Activated naive CD8-positive, alpha-beta T cell treated with anti-CD3 and anti-CD28 coated beads for 36 hours (primary cell): ENCODE results near the gene TCP1. TPM values are rescaled to one million over a fixed set of nuclear protein-coding genes. Genes with fewer than 3 reads are reported as not detected.
"Not testable (repeated sequence)": the region's sequence is repeated elsewhere in the genome, so short reads cannot be mapped to it uniquely, and the experiment has no call there.

Source experiments
- DNase-seq: peaks from one replicate; pipeline ENCODE4 v3.0.0; 2021
- H3K27ac Mint-ChIP-seq: one replicate; pipeline ENCODE4 v1.8.0; 2022; ENCODE audit warnings: mild to moderate bottlenecking, moderate library complexity, mixed read lengths
- H3K27me3 Mint-ChIP-seq: one replicate; pipeline ENCODE4 v1.8.0; 2022; ENCODE audit warnings: mild to moderate bottlenecking, mixed read lengths
- H3K36me3 Mint-ChIP-seq: one replicate; pipeline ENCODE4 v1.8.0; 2021; ENCODE audit warnings: mild to moderate bottlenecking, mixed read lengths
- H3K4me1 Mint-ChIP-seq: one replicate; pipeline ENCODE4 v1.8.0; 2021; ENCODE audit warnings: mixed read lengths
- H3K4me3 Mint-ChIP-seq: one replicate; pipeline ENCODE4 v1.8.0; 2022; ENCODE audit warnings: mild to moderate bottlenecking, moderate library complexity, mixed read lengths
- H3K9me3 Mint-ChIP-seq: one replicate; pipeline ENCODE4 v1.8.0; 2022; ENCODE audit warnings: mixed read lengths
- total RNA-seq, 2 experiments: library from RNA; stranded (reverse); gene quantifications; one replicate each; pipeline ENCODE4 v1.2.3, GENCODE V29; 2021

Gene TCP1
- total RNA-seq: 100 to 1,000 TPM; 627 to 631 TPM

- Mint-ChIP-seq H3K4me3 (peak within 1 kb of the TSS; percentile 90), H3K27ac (peak within 1 kb of the TSS; percentile 95), H3K4me1 (peaks cover 52% of the 10 kb centered on the region), H3K36me3 (peaks cover 52% of the 10 kb centered on the region), H3K27me3 (no peaks in the 10 kb centered on the region), H3K9me3 (no peaks in the 10 kb centered on the region)
- peak; percentile 97 for DNase-seq
Measured at GRCh38 chr6:159789377-159790148, at the start of gene TCP1. Gene TCP1, minus strand, starts transcription at chr6:159789602. Its CDS starts 134 bp downstream, at chr6:159789468.

DNA sequence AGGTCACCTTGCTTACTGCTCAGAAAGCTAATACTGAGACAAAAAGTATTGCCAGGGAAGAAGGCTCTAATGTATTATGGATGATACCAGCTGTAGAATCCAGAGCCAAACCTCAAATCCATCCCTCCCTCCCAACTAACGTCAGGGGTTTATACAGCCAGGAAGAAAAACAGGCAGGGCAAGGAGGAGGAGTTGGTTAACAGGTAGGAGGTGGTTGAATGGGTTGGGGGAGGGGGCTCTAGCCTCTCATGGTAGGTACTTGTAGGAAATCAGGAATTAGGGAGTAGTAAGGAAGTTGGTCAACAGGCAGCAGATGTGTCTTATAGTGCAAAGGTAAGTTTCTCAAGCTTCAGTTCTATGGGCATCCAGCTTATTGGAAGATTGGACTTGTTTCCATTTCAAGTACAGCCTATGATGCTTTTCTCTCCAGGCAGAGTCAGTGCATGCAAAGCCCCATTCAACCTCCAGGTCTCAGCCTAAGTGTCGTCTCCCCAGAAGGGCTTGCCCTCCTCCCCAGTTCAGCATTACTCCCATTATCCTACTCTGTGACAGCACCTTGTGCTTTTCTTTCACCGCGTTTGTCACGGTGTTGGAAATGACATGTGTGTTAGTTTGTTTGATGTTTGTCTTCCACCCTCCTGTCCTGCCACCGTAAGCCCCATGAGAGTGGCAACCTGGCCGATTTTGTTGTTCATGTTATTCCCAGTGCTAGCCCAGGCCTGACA, 48.8 kb upstream of the TCP1 start:
- no peaks in the 10 kb centered on the region for H3K27me3 Mint-ChIP-seq
- peaks cover 14% of the 10 kb centered on the region for H3K4me1 Mint-ChIP-seq
- H3K27ac Mint-ChIP-seq: no peak overlapping the region
- no peaks in the 10 kb centered on the region for H3K36me3 Mint-ChIP-seq
- no peak overlapping the region for H3K4me3 Mint-ChIP-seq
- H3K9me3 Mint-ChIP-seq: no peaks in the 10 kb centered on the region
- DNase-seq: no peak

DNA sequence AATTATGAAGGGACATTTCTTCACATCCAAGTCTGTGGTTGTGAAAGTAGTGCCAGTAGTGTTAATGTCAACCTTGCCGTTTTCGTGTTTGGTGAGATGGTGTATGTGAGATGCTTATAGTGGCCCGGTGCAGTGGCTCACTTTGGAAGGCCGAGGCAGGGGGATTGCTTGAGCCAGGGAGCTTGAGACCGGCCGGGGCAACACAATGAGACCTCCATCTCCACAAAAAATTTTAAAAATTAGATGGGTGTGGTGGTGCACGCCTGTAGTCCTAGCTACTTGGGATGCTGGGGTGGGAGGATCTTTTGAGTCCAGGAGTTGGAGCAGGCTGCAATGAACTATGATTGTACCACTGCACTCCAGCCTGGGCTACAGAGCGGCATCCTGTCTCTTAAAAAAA, 48.1 kb upstream of the TCP1 start:
- peaks cover 18% of the 10 kb centered on the region for H3K4me1 Mint-ChIP-seq
- H3K27me3 Mint-ChIP-seq: no peaks in the 10 kb centered on the region
- no peak overlapping the region for H3K27ac Mint-ChIP-seq
- H3K36me3 Mint-ChIP-seq: no peaks in the 10 kb centered on the region
- no peaks in the 10 kb centered on the region for H3K9me3 Mint-ChIP-seq
- no peak for DNase-seq
- no peak overlapping the region for H3K4me3 Mint-ChIP-seq

GRCh38 chr6:159836718-159837490, 47.5 kb upstream of the TCP1 start:
- H3K36me3 Mint-ChIP-seq: no peaks in the 10 kb centered on the region
- H3K27ac Mint-ChIP-seq: no peak overlapping the region
- no peaks in the 10 kb centered on the region for H3K9me3 Mint-ChIP-seq
- H3K4me3 Mint-ChIP-seq: no peak overlapping the region
- DNase-seq: no peak
- H3K27me3 Mint-ChIP-seq: no peaks in the 10 kb centered on the region
- peaks cover 18% of the 10 kb centered on the region for H3K4me1 Mint-ChIP-seq

GRCh38 chr6:159833997-159834603, 44.7 kb upstream of the TCP1 start:
- DNase-seq: no peak
- no peaks in the 10 kb centered on the region for H3K9me3 Mint-ChIP-seq
- H3K4me1 Mint-ChIP-seq: peaks cover 23% of the 10 kb centered on the region
- no peak overlapping the region for H3K4me3 Mint-ChIP-seq
- no peak overlapping the region for H3K27ac Mint-ChIP-seq
- no peaks in the 10 kb centered on the region for H3K27me3 Mint-ChIP-seq
- H3K36me3 Mint-ChIP-seq: no peaks in the 10 kb centered on the region

- Mint-ChIP-seq H3K27me3 (no peaks in the 10 kb centered on the region), H3K4me3 (no peak overlapping the region), H3K4me1 (peaks cover 23% of the 10 kb centered on the region), H3K27ac (no peak overlapping the region), H3K36me3 (no peaks in the 10 kb centered on the region), H3K9me3 (no peaks in the 10 kb centered on the region)
- no peak for DNase-seq
Measured at GRCh38 chr6:159833556-159833955, 44.2 kb upstream of the TCP1 start.

- H3K27me3 Mint-ChIP-seq: no peaks in the 10 kb centered on the region
- DNase-seq: no peak
- H3K4me1 Mint-ChIP-seq: peaks cover 26% of the 10 kb centered on the region
- H3K9me3 Mint-ChIP-seq: no peaks in the 10 kb centered on the region
- no peak overlapping the region for H3K27ac Mint-ChIP-seq
- H3K36me3 Mint-ChIP-seq: no peaks in the 10 kb centered on the region
- H3K4me3 Mint-ChIP-seq: no peak overlapping the region
Measured at GRCh38 chr6:159832946-159833345, 43.5 kb upstream of the TCP1 start.

- Mint-ChIP-seq H3K27me3 (no peaks in the 10 kb centered on the region), H3K27ac (no peak overlapping the region), H3K36me3 (no peaks in the 10 kb centered on the region), H3K4me1 (peaks cover 27% of the 10 kb centered on the region), H3K9me3 (no peaks in the 10 kb centered on the region), H3K4me3 (no peak overlapping the region)
- DNase-seq: no peak
Measured at GRCh38 chr6:159831373-159831679, 41.9 kb upstream of the TCP1 start.

DNA sequence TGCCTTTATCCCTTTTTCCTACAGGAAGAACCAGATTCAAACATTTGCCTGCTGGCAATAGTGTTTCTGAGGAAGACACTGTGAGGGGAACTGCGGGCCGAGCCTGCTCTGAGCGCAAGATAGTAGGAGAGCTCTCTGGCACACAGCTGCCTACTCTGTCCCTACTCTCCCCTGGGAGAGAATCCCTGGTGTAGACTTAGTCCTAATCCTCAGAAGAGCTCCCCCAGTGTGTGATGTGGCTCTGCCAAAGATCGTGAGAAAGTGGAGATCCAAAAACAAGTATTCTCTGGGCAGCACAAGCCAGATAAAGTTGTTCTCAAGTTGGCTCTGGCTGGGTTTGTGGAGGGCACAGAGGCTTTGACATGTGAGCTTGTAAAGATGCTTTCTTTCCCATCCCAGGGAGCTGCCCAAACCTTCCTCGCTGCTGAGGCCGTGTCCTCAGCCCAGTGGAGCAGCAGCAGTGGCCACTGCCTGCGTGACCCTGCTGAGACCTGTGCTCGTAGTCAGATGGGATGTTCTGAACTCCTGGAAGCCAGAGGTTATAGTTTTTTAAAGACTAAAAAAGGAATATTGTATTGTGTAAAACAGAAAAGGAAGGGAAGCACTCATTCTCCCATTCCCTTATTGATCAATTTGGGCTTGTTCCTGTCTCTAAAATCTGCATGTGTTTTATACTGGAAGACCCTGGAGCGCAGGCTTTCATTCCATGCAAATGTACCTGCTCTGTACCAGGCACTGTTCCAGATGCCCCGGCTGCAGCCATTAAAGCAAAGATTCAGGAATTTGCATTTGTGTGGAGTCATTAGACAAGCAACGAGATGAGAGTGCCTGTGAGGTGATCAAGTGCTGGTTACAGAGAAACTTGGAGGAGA, 41.3 kb upstream of the TCP1 start:
- Mint-ChIP-seq H3K4me3 (no peak overlapping the region), H3K27me3 (no peaks in the 10 kb centered on the region), H3K4me1 (peaks cover 27% of the 10 kb centered on the region), H3K36me3 (no peaks in the 10 kb centered on the region), H3K9me3 (no peaks in the 10 kb centered on the region), H3K27ac (no peak overlapping the region)
- no peak for DNase-seq

DNA sequence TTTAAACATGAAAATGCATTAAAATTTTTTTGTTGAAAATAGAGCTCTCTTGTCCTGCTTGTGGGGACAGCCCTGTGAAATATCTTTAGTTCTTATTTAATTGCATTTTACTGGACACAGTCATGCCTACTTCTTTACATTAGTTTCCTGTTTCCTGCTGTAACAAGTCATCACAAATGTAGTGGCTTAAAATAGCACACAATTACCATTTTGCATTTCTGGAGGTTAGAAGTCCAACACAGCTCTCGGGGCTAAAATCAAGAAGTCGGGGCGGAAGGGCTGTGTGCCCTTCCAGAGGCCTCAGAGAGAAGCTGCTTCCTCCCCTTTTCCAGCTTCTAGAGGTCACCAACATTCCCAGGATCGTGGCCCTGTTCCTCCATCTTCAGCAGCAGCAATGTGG, 40.1 kb upstream of the TCP1 start:
- no peak overlapping the region for H3K27ac Mint-ChIP-seq
- no peaks in the 10 kb centered on the region for H3K9me3 Mint-ChIP-seq
- no peak overlapping the region for H3K4me3 Mint-ChIP-seq
- no peak for DNase-seq
- H3K4me1 Mint-ChIP-seq: peaks cover 23% of the 10 kb centered on the region
- no peaks in the 10 kb centered on the region for H3K27me3 Mint-ChIP-seq
- no peaks in the 10 kb centered on the region for H3K36me3 Mint-ChIP-seq

DNA sequence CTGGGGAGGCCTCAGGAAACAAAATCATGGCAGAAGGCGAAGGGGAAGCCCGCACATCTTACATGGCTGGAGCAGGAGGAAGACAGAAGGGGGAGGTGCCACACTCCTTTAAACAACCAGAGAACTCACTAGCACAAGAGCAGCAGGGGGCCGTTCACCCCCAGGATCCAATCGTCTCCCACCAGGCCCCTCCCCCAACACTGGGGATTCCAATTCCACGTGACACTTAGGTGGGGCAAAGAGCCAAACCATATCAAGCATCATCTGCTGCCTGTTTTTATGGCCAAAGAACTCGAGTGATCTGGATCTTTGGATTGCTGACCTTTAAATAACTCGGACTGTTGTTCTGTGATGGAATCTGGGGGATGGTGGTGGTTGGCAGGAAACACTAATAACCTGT, 38.7 kb upstream of the TCP1 start:
- DNase-seq: no peak
- peaks cover 13% of the 10 kb centered on the region for H3K4me1 Mint-ChIP-seq
- no peaks in the 10 kb centered on the region for H3K9me3 Mint-ChIP-seq
- no peak overlapping the region for H3K27ac Mint-ChIP-seq
- H3K4me3 Mint-ChIP-seq: no peak overlapping the region
- H3K36me3 Mint-ChIP-seq: peaks cover 3% of the 10 kb centered on the region
- no peaks in the 10 kb centered on the region for H3K27me3 Mint-ChIP-seq

DNA sequence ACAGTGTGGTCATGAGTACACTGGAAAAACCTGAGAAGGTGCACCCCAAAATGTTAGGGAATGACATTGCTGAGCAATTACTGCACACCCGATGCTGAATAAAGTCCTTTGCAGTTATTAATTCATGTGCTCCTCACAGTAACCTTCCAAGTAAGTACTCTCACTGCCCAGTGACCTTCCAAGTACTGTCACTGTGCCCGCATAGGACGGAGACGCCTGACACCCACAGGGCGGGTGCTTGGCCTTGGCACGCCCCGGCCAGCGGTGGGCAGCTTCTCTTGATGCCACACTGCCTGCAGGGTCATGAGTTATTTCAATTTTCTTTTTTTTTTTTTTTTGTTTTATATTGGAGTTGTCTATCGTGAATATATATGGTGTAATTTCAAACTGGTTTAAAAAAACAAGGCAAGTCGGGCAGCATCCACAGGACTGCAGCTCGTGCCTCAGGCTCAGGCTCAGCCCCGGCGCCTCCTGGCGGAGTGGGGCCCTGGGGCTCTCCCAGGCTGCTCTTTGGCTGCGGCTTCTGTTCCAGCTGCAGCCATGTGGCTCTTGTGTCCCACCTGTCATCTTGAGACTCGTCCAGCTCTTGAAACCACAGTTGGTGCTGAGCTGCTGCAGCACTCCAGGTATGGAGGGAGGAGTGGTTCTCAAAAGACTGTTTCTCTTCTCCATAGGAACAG, 37.7 kb upstream of the TCP1 start:
- Mint-ChIP-seq H3K9me3 (no peaks in the 10 kb centered on the region), H3K36me3 (peaks cover 3% of the 10 kb centered on the region), H3K27me3 (no peaks in the 10 kb centered on the region), H3K4me1 (peaks cover 9% of the 10 kb centered on the region), H3K27ac (no peak overlapping the region), H3K4me3 (no peak overlapping the region)
- DNase-seq: no peak

- no peak for DNase-seq
- Mint-ChIP-seq H3K9me3 (no peaks in the 10 kb centered on the region), H3K4me3 (no peak overlapping the region), H3K36me3 (peaks cover 3% of the 10 kb centered on the region), H3K4me1 (peaks cover 11% of the 10 kb centered on the region), H3K27me3 (no peaks in the 10 kb centered on the region), H3K27ac (no peak overlapping the region)
Measured at GRCh38 chr6:159826004-159826403, 36.6 kb upstream of the TCP1 start.

GRCh38 chr6:159824690-159825089, 35.3 kb upstream of the TCP1 start:
- H3K4me1 Mint-ChIP-seq: peaks cover 22% of the 10 kb centered on the region
- not testable (repeated sequence) for H3K27me3 Mint-ChIP-seq, H3K9me3 Mint-ChIP-seq, H3K36me3 Mint-ChIP-seq, H3K4me3 Mint-ChIP-seq, DNase-seq, H3K27ac Mint-ChIP-seq
